DMS114 treated with DMSO at 0.1 percent for 48 hours (cell line): ENCODE data around the gene LDAH.
"Not testable (repeated sequence)": the region's sequence is repeated elsewhere in the genome, so short reads cannot be mapped to it uniquely, and the experiment has no call there.

Source experiments
- DNase-seq: peaks from one replicate; lab custom pipeline; 2025; ENCODE audit not compliant: unreplicated experiment; lab: John Stamatoyannopoulos, UW

The LDAH gene

GRCh38 chr2:20723543-20723942 lies 99.4 kb downstream of the LDAH start:
- no peak for DNase-seq

DNA sequence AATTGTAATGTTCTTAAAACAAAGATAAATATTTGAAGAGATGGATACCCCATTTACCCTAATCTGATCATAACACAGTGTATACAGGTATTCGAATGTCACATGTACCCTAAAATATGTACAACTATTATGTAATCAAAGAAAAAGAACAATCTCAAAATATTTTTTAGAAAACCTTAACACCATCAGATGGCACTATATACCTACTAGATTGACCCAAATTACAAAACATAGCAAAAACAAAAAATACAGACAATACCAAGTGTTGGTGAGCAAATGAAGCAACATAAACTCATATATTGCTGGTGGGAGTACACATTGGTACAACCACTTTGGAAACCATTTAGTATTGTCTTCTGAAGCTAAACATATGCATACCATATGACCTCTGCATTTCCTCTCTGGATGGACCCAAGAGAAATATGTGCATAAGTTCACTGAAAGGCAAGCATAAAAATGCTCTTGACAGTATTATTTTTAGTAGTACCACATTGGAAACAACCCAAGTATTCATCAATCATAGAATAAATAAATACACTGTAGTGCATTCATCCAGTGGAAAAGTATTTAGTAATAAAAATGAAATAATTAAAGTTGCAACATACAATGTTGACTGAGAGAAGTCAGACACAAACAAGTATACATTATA lies 100.2 kb downstream of the LDAH start:
- no peak for DNase-seq

- no peak for DNase-seq
Observed at GRCh38 chr2:20717641-20718040, 105.3 kb downstream of the LDAH start.

DNA sequence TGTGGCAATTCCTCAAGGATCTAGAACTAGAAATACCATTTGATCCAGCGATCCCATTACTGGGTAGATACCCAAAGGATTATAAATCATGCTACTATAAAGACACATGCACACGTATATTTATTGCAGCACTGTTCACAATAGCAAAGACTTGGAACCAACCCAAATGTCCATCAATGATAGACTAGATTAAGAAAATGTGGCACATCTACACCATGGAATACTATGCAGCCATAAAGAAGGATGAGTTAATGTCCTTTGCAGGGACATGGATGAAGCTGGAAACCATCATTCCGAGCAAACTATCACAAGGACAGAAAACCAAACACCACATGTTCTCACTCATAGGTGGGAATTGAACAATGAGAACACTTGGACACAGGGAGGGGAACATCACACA lies 106.7 kb downstream of the LDAH start:
- not testable (repeated sequence) for DNase-seq

- not testable (repeated sequence) for DNase-seq
Observed at GRCh38 chr2:20714412-20714811, 108.5 kb downstream of the LDAH start.

DNA sequence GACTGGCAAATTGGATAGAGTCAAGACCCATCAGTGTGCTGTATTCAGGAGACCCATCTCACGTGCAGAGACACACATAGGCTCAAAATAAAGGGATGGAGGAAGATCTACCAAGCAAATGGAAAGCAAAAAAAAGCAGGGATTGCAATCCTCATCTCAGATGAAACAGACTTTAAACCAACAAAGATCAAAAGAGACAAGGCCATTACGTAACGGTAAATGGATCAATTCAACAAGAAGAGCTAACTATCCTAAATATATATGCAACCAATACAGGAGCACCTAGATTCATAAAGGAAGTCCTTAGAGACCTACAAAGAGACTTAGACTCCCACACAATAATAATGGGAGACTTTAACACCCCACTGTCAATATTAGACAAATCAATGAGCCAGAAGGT lies 109.3 kb downstream of the LDAH start:
- not testable (repeated sequence) for DNase-seq

DNA sequence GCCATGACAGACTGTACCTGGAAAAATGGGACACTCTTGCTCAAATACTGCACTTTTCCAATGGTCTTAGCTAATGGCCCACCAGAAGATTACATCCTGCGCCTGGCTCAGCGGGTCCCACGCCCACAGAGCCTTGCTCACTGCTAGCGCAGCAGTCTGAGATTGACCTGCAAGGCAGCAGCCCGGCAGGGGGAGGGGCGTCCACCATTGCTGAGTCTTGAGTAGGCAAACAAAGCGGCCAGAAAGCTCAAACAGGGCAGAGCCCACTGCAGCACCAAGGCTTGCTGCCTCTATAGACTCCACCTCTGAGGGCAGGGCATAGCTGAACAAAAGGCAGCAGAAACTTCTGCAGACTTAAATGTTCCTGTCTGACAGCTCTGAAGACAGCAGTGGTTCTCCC lies 111.3 kb downstream of the LDAH start:
- DNase-seq = not testable (repeated sequence)

- no peak for DNase-seq
Observed at GRCh38 chr2:20707601-20708000, 115.3 kb downstream of the LDAH start.

GRCh38 chr2:20706786-20707185 lies 116.1 kb downstream of the LDAH start:
- DNase-seq = no peak

GRCh38 chr2:20706217-20706616 lies 116.7 kb downstream of the LDAH start:
- no peak for DNase-seq

GRCh38 chr2:20704886-20705285 lies 118.0 kb downstream of the LDAH start:
- no peak for DNase-seq

GRCh38 chr2:20702563-20702962 lies 120.3 kb downstream of the LDAH start:
- DNase-seq = no peak

GRCh38 chr2:20698916-20699613 lies 123.8 kb downstream of the LDAH start:
- DNase-seq = no peak

DNA sequence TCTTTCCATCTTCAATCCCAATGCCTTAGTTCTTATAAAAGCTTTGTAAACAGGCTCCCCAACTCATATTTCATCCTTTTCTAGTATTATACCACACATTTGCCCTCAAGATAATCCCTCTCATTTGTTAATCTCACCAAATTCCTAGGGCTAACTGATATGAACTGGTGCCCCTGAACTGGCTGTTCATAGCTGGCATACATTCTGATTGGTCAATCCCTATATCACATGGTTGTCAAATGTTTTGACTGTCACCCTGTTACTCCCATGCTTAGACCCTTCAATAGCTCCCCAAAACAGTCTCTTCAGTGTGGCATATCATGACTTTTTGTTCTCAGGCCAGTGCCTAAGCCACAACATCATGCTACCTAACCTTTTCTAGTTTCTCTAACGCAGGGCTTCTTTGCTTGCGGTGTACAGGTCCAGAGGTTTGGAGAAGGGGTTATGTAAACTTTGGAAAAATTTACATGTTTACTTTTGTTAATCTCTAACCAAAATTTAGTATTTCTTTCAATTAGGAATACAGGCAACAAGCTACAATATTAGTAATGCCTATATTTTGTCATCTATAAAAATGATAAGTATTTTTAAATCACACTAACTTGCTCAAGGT lies 125.5 kb downstream of the LDAH start:
- DNase-seq = no peak

GRCh38 chr2:20696366-20696765 lies 126.5 kb downstream of the LDAH start:
- DNase-seq = no peak

DNA sequence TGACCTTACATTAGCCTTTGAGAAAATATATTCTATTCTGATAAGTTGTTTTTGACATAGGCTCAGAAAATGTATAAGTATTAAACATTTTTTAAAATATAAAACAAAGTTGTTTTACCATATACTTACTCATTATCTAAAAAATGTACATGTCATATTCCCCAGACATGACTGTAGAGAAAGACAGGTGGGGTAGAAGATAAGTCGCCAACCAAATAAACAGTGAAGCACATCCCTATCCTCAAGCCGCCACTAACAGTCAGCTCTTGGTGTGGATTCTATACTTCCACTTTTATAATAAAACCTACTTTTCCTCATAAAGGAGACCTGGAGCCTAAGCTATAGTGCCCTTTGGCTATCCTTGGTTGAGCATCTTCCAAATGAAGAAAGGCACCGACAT lies 129.6 kb downstream of the LDAH start:
- no peak for DNase-seq

DNA sequence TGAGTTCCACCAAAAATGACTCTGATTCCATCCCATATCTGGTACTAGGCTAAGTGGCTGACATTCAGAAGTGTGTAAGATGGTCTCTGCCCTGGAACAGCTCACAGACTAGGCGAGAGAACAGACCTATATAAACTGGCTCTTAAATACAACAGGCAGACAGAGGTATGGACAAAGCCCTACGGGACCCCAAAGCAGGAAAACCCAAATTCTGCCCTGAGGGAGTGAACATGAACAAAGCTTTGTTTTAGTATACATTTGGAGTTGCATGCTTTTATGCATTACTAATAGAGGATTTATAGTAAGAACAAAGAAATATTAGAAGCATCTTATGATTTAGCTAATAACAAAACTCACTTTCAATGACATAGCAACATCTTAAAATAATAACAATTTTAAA lies 130.8 kb downstream of the LDAH start:
- DNase-seq = no peak

- DNase-seq = no peak
Observed at GRCh38 chr2:20691076-20691734, 131.7 kb downstream of the LDAH start.

DNA sequence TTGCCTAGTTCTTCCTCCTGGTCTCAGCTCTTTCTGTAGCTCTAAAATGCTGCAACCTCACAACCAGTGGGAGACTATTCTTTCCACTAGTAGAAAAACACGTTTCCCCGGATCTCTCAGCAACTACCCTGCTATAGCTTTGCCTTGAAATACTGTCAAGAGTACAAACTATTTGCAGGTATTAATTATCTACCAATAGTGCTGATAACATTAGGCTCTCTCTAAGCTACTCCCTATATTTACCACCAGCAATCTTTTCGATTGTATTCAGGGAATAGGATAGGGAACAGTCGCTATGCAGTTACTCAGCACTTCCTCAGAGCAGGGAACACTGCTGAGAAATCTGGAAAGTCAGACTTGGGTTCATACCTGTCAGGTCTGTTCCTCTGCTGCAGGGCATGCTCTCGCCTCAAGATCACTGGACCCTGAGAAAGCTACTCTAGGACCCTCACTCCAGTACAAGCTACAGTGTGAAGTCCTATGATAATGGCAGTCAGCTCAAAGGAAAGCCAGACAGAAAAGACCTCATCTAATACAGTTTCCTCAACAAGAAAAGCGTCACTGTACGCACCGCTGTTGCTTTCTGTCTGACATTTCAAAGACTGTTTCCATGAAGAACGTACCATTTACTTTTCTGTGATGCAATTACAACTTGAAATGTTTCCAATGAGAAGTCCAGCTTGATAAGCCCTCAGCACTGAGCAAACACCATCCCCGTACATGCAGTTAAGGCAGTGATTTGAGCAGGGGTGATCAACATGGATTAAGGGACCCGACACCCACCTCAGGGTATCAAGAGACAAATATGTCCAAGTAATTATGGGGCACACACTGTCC lies 133.3 kb downstream of the LDAH start:
- DNase-seq = no peak

DNA sequence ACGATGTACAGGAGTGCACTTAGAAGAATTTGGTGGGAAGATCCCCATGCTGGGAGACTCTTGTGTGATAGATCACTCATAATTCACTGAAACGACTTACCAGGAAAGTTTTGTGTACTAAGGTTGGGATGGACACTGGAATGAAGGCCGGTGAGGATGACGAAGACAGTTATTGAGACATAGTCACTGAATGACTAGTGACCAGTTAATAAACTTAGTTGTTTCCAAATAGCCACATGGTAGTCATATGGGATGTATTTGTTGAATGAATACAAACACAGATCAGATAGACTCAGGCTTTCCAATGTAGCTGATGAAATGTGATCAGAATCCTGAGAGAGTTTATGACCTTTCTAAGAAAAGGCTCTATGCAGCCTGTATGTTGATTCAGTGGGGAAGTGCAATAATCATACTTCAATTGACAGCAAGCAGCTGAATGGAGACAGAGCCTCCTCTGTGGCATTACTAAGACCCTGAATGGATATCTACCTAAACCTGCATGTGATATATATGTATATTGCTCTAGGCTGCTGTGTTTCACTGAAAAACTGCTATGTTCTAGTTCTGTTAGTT lies 135.6 kb downstream of the LDAH start:
- no peak for DNase-seq
